SK-N-SH (cell line): ENCODE results near the gene SPACA5. TPM values are rescaled to one million over a fixed set of nuclear protein-coding genes. Genes with fewer than 3 reads are reported as not detected.

Experiments
- CTCF ChIA-PET: fragments of 300-600, 350-600 bp; formaldehyde crosslinking; extraction: SDS; loops from one replicate; lab custom pipeline; 2021; lab: Yijun Ruan, JAX
- POLR2A ChIA-PET: fragments of 350-600 bp; sonication (Branson Sonifier 250); formaldehyde crosslinking; extraction: SDS; loops from one replicate; lab custom pipeline; 2020; ENCODE audit warnings: antibody characterized with exemption, inconsistent platforms; lab: Yijun Ruan, JAX
- DNase-seq: peaks from one replicate; pipeline ENCODE4 v3.0.0; 2012
- H2AFZ ChIP-seq: fragments of 200-600 bp; sonication (generic); 2 replicates; pipeline ENCODE4 v1.8.1; 2016; ENCODE audit warnings: antibody characterized with exemption, mild to moderate bottlenecking, low read depth
- H3F3A ChIP-seq: fragments of 200-600 bp; sonication (generic); replicated peaks from 2 replicates; pipeline ENCODE3; 2016; ENCODE audit warnings: antibody characterized with exemption, mild to moderate bottlenecking; ENCODE audit not compliant: insufficient read depth
- H3K27ac ChIP-seq, 2 experiments: fragments of 200-500 bp in 1 of 2; fragments of 200-600 bp in 1 of 2; sonication (Bioruptor generic) in 1 of 2; sonication (generic), shearing (Covaris generic) in 1 of 2; 2 replicates each; pipeline versions ENCODE4 v1.5.1 to v1.6.1; 2014 to 2016; ENCODE audit warnings: low read depth in 2 of 2, inconsistent platforms in 1 of 2, low read length in 1 of 2, mild to moderate bottlenecking in 1 of 2, mixed read lengths in 1 of 2
- H3K27me3 ChIP-seq: fragments of 200-600 bp; sonication (generic), shearing (Covaris generic); 2 replicates; pipeline ENCODE4 v1.6.1; 2016; ENCODE audit warnings: mixed run types; ENCODE audit not compliant: insufficient read depth
- H3K36me3 ChIP-seq, 2 experiments: fragments of 200-500 bp in 1 of 2; fragments of 200-600 bp in 1 of 2; sonication (Bioruptor generic) in 1 of 2; sonication (generic) in 1 of 2; replicated peaks in 1 of 2; 2 replicates each; pipeline versions ENCODE3 to v1.5.1; 2014 to 2016; ENCODE audit warnings: low read length in 1 of 2, mild to moderate bottlenecking in 1 of 2; ENCODE audit not compliant: insufficient read depth in 2 of 2, control insufficient read depth in 1 of 2
- H3K4me1 ChIP-seq, 2 experiments: fragments of 200-500 bp in 1 of 2; fragments of 200-600 bp in 1 of 2; sonication (Bioruptor generic) in 1 of 2; sonication (generic), shearing (Covaris generic) in 1 of 2; 2 replicates each; pipeline versions ENCODE4 v1.5.1 to v1.6.1; 2014 to 2016; ENCODE audit warnings: low read depth in 1 of 2, low read length in 1 of 2, mixed run types in 1 of 2; ENCODE audit not compliant: insufficient read depth in 2 of 2, control insufficient read depth in 1 of 2
- H3K4me2 ChIP-seq: fragments of 200-600 bp; sonication (generic), shearing (Covaris generic); 2 replicates; pipeline ENCODE4 v1.6.1; 2017; ENCODE audit warnings: mixed run types
- H3K4me3 ChIP-seq, 2 experiments: fragments of 200-500 bp in 1 of 2; fragments of 200-600 bp in 1 of 2; sonication (Bioruptor generic) in 1 of 2; sonication (generic), shearing (Covaris generic) in 1 of 2; 2 replicates each; pipeline versions ENCODE4 v1.5.1 to v1.8.1; 2014 to 2016; ENCODE audit warnings: low read depth in 2 of 2, inconsistent platforms in 1 of 2, low read length in 1 of 2, mild to moderate bottlenecking in 1 of 2, mixed read lengths in 1 of 2, moderate library complexity in 1 of 2
- H3K79me2 ChIP-seq: fragments of 200-600 bp; sonication (generic); 2 replicates; pipeline ENCODE4 v1.8.1; 2017; ENCODE audit warnings: mild to moderate bottlenecking; ENCODE audit not compliant: insufficient read depth
- H3K9ac ChIP-seq: fragments of 200-600 bp; sonication (generic); 2 replicates; pipeline ENCODE4 v1.6.1; 2017; ENCODE audit warnings: mixed run types
- H3K9me2 ChIP-seq: fragments of 200-600 bp; sonication (generic); 2 replicates; pipeline ENCODE4 v1.6.1; 2017; ENCODE audit warnings: mixed run types
- H3K9me3 ChIP-seq: fragments of 200-600 bp; sonication (generic); 2 replicates; pipeline ENCODE4 v1.6.1; 2017; ENCODE audit warnings: mixed run types, mild to moderate bottlenecking, moderate library complexity
- H4K20me1 ChIP-seq: fragments of 200-600 bp; sonication (generic); 2 replicates; pipeline ENCODE4 v1.6.1; 2017; ENCODE audit warnings: mild to moderate bottlenecking, mixed run types; ENCODE audit not compliant: insufficient read depth
- ELF1 ChIP-seq: IDR thresholded peaks from 2 replicates; pipeline ENCODE4 v1.4.0; 2012
- FOXJ3 ChIP-seq: sonication (generic); formaldehyde crosslinking; IDR thresholded peaks from 2 replicates; pipeline ENCODE4 v1.5.1; 2020; ENCODE audit warnings: mild to moderate bottlenecking, missing genetic modification reagents
- FOXM1 ChIP-seq: IDR thresholded peaks from 2 replicates; pipeline ENCODE4 v1.4.0; 2012; ENCODE audit warnings: low read depth, mild to moderate bottlenecking
- JUND ChIP-seq: IDR thresholded peaks from 2 replicates; pipeline ENCODE4 v1.4.0; 2012
- NRF1 ChIP-seq: IDR thresholded peaks from 2 replicates; pipeline ENCODE4 v1.6.1; 2012; ENCODE audit warnings: low read depth, mild to moderate bottlenecking, low read length
- POLR2AphosphoS5 ChIP-seq: IDR thresholded peaks from 2 replicates; pipeline ENCODE4 v1.6.1; 2012; ENCODE audit warnings: low read depth, low read length
- RAD21 ChIP-seq: IDR thresholded peaks from 2 replicates; pipeline ENCODE4 v1.6.1; 2012; ENCODE audit warnings: mild to moderate bottlenecking, low read length
- SIN3A ChIP-seq: IDR thresholded peaks from 2 replicates; pipeline ENCODE4 v1.6.1; 2012; ENCODE audit warnings: low read depth, mild to moderate bottlenecking, low read length, moderate library complexity, borderline replicate concordance
- YY1 ChIP-seq: IDR thresholded peaks from 2 replicates; pipeline ENCODE4 v1.4.0; 2012; ENCODE audit warnings: low read depth, mild to moderate bottlenecking
- WGBS: methylation state at CpG from one replicate; pipeline ENCODE4 v1.1.6; 2017; ENCODE audit warnings: low lambda C conversion rate; 5-methylcytosine and 5-hydroxymethylcytosine counted together
- polyA plus RNA-seq, 3 experiments: library from polyadenylated mRNA; depleted of rRNA; stranded (reverse); fragments of >200 nt; gene quantifications; 2 replicates each; pipeline ENCODE4 v1.2.3, GENCODE V29; 2012
- TF ChIP-seq, protein P1 (sequence below): IDR thresholded peaks from 2 replicates; pipeline ENCODE4; 2012
- TF ChIP-seq, protein P2 (sequence below): IDR thresholded peaks from 2 replicates; pipeline ENCODE4 v1.4.0; 2012; ENCODE audit warnings: low read depth, borderline replicate concordance

The SPACA5 gene
- polyA plus RNA-seq, 1 of the 3 experiments (the other 2 are of a cell fraction): not detected

DNA sequence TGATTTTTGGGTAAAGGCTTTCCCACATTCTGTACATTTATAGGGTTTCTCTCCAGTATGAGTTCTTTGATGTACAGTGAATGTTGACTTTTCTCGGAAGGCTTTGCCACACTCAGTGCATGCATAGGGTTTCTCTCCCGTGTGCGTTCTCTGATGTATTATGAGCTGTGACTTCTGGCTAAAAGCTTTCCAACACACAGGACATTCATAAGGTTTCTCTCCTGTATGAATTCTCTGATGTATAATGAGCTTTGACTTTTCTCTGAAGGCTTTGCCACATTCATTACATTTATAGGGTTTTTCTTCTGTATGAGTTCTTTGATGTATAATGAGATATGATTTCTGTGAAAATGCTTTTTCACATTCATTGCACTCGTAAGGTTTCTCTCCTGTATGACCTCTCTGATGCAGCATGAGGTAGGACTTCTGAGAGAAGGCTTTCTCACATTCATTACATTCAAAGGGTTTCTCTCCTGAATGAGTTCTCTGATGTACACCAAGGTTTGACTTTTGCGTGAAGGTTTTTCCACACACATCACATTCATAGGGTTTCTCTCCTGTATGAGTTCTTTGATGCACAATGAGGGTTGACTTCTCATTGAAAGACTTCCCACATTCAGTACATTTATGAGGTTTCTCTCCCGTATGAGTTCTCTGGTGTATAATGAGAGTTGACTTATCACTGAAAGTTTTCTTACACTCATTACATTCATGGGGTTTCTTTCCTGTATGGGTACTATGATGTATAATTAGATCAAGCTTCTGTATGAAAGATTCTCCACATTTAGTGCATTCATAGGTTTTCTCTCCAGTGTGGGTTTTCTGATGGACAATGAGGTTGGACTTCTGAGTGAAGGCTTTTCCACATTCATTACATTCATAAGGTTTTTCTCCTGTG lies 30.3 kb upstream of the SPACA5 start:
- Histone ChIP-seq H2AFZ (no peak overlapping the region), H3K36me3 (peaks cover 38 to 70% of the 10 kb centered on the region in 2 experiments), H3F3A (peaks cover 4% of the 10 kb centered on the region), H3K4me1 (no peaks in the 10 kb centered on the region), H3K9me2 (no peaks in the 10 kb centered on the region), H3K9me3 (peaks cover 57% of the 10 kb centered on the region), H3K27ac (no peak overlapping the region), H3K27me3 (no peaks in the 10 kb centered on the region), H3K79me2 (no peaks in the 10 kb centered on the region), H3K4me3 (no peak overlapping the region; a peak in 1 of 4 replicates), H3K9ac (no peak overlapping the region), H3K4me2 (no peak overlapping the region), H4K20me1 (no peaks in the 10 kb centered on the region)
- ChIA-PET CTCF (no interaction called here), POLR2A (no interaction called here)
- WGBS: 86% methylated on average over 6 of the region's 6 CpGs
- TF ChIP-seq, protein P1, sequence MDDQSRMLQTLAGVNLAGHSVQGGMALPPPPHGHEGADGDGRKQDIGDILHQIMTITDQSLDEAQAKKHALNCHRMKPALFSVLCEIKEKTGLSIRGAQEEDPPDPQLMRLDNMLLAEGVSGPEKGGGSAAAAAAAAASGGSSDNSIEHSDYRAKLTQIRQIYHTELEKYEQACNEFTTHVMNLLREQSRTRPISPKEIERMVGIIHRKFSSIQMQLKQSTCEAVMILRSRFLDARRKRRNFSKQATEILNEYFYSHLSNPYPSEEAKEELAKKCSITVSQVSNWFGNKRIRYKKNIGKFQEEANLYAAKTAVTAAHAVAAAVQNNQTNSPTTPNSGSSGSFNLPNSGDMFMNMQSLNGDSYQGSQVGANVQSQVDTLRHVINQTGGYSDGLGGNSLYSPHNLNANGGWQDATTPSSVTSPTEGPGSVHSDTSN: no peak
- TF ChIP-seq POLR2AphosphoS5: no peak
- TF ChIP-seq JUND: no peak
- no peak for TF ChIP-seq FOXM1
- TF ChIP-seq FOXJ3 (CRISPR knock-in tag): no peak
- TF ChIP-seq, protein P2, sequence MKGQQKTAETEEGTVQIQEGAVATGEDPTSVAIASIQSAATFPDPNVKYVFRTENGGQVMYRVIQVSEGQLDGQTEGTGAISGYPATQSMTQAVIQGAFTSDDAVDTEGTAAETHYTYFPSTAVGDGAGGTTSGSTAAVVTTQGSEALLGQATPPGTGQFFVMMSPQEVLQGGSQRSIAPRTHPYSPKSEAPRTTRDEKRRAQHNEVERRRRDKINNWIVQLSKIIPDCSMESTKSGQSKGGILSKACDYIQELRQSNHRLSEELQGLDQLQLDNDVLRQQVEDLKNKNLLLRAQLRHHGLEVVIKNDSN: no peak
- no peak for TF ChIP-seq NRF1
- TF ChIP-seq RAD21: no peak
- DNase-seq: no peak

DNA sequence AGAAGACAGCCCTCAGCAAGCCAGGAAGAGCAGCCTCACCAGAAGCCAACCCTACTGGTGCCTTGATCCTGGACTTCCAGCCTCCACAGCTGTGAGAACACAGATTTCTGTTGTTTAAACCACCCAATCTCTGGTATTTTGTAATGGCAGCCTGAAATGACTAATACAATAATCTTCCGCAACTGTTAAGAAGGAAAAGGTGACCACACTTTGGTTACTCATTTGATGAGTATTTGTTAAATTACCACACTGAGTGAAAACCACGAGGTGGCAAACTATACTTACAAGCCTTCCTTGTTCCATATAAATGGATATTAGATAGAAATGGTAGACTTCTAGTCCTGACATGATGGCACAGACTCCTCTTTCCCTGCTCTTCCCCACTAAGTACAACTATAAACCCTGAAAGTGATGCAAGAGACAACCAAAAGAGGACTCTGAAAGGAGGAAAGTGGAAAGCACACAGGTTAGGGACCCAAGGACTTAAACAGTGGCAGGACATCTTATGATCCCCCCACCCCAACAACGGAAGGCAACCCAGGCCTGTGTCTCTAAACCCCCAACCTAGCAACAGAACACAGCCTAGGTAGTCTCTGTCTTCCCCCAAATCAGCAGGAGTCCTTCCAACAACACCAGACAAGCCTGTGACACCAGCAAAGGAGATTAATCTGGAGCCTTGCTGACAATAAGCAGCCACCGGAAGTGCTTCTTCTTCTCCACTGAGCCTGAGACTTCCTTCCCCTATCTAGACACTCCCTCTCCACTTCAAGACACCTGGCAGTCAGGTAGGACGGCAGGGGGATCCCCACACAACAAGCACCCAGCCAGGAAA lies 15.3 kb upstream of the SPACA5 start:
- Histone ChIP-seq H3K27me3 (no peaks in the 10 kb centered on the region), H3K4me2 (no peak overlapping the region), H2AFZ (no peak overlapping the region), H3K9me2 (no peaks in the 10 kb centered on the region), H3K36me3 (peaks cover 28 to 30% of the 10 kb centered on the region in 2 experiments), H3K4me3 (no peak overlapping the region), H4K20me1 (no peaks in the 10 kb centered on the region), H3K4me1 (no peaks in the 10 kb centered on the region), H3K79me2 (peaks cover 45% of the 10 kb centered on the region; the same call in 1 of the 2 replicates), H3K27ac (no peak overlapping the region), H3F3A (no peaks in the 10 kb centered on the region), H3K9me3 (peaks cover 4% of the 10 kb centered on the region; the same call in 1 of the 2 replicates), H3K9ac (no peak overlapping the region)
- TF ChIP-seq SIN3A (no peak), YY1 (no peak), ELF1 (no peak), JUND (no peak)
- ChIA-PET POLR2A (no interaction called here), CTCF (no interaction called here)
- WGBS: 96% methylated on average over 5 of the region's 5 CpGs
- DNase-seq: no peak
